ENCODE measurements around the gene METTL23.

DNA sequence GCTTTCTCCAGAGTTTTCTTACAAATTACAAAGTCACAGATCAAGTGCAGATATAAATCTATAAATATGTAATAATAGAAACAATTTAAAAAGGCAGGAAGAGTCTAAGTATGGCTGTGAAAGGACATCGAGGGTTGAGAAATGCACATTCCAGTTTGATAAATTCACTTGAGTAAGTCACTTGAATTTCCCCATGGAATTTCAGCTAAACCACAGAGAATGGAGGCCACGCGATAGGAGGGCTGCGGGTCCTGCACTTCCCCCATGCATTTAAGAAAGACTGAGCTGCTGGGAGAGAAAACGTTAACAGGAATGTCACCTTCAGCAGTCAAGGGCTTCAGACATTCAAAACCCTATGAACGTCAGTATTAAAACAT, 9.8 kb upstream of the METTL23 start:
- TF ChIP-seq, protein P1, sequence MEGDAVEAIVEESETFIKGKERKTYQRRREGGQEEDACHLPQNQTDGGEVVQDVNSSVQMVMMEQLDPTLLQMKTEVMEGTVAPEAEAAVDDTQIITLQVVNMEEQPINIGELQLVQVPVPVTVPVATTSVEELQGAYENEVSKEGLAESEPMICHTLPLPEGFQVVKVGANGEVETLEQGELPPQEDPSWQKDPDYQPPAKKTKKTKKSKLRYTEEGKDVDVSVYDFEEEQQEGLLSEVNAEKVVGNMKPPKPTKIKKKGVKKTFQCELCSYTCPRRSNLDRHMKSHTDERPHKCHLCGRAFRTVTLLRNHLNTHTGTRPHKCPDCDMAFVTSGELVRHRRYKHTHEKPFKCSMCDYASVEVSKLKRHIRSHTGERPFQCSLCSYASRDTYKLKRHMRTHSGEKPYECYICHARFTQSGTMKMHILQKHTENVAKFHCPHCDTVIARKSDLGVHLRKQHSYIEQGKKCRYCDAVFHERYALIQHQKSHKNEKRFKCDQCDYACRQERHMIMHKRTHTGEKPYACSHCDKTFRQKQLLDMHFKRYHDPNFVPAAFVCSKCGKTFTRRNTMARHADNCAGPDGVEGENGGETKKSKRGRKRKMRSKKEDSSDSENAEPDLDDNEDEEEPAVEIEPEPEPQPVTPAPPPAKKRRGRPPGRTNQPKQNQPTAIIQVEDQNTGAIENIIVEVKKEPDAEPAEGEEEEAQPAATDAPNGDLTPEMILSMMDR (IDR thresholded peaks at IDR 0.05): no peak
- TF ChIP-seq POLR2A (IDR thresholded peaks at IDR 0.05): no peak

Data from Peyer's patch (tissue), 4 donors.